Middle frontal gyrus (tissue), 1 donor: ENCODE data around the gene EXOC4.

Experiments used
- DNase-seq: peaks from one replicate; pipeline ENCODE4 v3.0.0-alpha.2; 2015; ENCODE audit warnings: low spot score; ENCODE audit errors: extremely low spot score

EXOC4 gene

GRCh38 chr7:133698127-133698526 lies 445.2 kb downstream of the EXOC4 start:
- DNase-seq: no peak

GRCh38 chr7:133699386-133699785 lies 446.5 kb downstream of the EXOC4 start:
- no peak for DNase-seq

GRCh38 chr7:133702078-133702477 lies 449.2 kb downstream of the EXOC4 start:
- DNase-seq: no peak

- DNase-seq: no peak
These were observed 450.1 kb downstream of the EXOC4 start for GRCh38 chr7:133702960-133703359.

- no peak for DNase-seq
These were observed 450.7 kb downstream of the EXOC4 start for GRCh38 chr7:133703547-133703946.

- no peak for DNase-seq
These were observed 451.6 kb downstream of the EXOC4 start for GRCh38 chr7:133704453-133704852.

- no peak for DNase-seq
These were observed 452.7 kb downstream of the EXOC4 start for GRCh38 chr7:133705596-133705995.

- DNase-seq: no peak
These were observed 453.1 kb downstream of the EXOC4 start for GRCh38 chr7:133706016-133706415.

- DNase-seq: no peak
These were observed 456.4 kb downstream of the EXOC4 start for GRCh38 chr7:133709036-133709880.

GRCh38 chr7:133712544-133712943 lies 459.7 kb downstream of the EXOC4 start:
- DNase-seq: no peak

GRCh38 chr7:133714654-133715053 lies 461.8 kb downstream of the EXOC4 start:
- DNase-seq: no peak

- DNase-seq: no peak
These were observed 465.3 kb downstream of the EXOC4 start for GRCh38 chr7:133718131-133718530.

- no peak for DNase-seq
These were observed 470.2 kb downstream of the EXOC4 start for GRCh38 chr7:133723044-133723443.

GRCh38 chr7:133724148-133724547 lies 471.3 kb downstream of the EXOC4 start:
- DNase-seq: no peak

GRCh38 chr7:133724694-133725093 lies 471.8 kb downstream of the EXOC4 start:
- DNase-seq: no peak

GRCh38 chr7:133727476-133728214 lies 474.8 kb downstream of the EXOC4 start:
- no peak for DNase-seq

- no peak for DNase-seq
These were observed 477.5 kb downstream of the EXOC4 start for GRCh38 chr7:133730360-133730759.

GRCh38 chr7:133733401-133733800 lies 480.5 kb downstream of the EXOC4 start:
- no peak for DNase-seq

GRCh38 chr7:133735222-133735621 lies 482.3 kb downstream of the EXOC4 start:
- no peak for DNase-seq

GRCh38 chr7:133739817-133740216 lies 486.9 kb downstream of the EXOC4 start:
- no peak for DNase-seq

GRCh38 chr7:133741078-133741477 lies 488.2 kb downstream of the EXOC4 start:
- DNase-seq: no peak

GRCh38 chr7:133741703-133742102 lies 488.8 kb downstream of the EXOC4 start:
- no peak for DNase-seq
